HG03039 (cell line): ENCODE measurements around the gene SYNE2.

Source experiments
- ATAC-seq: cut with Tn5 transposase; IDR thresholded peaks from one replicate; pipeline ENCODE4 v1.9.1; 2021; ENCODE audit warnings: mild to moderate bottlenecking, moderate library complexity; ENCODE audit not compliant: unreplicated experiment

Gene SYNE2

DNA sequence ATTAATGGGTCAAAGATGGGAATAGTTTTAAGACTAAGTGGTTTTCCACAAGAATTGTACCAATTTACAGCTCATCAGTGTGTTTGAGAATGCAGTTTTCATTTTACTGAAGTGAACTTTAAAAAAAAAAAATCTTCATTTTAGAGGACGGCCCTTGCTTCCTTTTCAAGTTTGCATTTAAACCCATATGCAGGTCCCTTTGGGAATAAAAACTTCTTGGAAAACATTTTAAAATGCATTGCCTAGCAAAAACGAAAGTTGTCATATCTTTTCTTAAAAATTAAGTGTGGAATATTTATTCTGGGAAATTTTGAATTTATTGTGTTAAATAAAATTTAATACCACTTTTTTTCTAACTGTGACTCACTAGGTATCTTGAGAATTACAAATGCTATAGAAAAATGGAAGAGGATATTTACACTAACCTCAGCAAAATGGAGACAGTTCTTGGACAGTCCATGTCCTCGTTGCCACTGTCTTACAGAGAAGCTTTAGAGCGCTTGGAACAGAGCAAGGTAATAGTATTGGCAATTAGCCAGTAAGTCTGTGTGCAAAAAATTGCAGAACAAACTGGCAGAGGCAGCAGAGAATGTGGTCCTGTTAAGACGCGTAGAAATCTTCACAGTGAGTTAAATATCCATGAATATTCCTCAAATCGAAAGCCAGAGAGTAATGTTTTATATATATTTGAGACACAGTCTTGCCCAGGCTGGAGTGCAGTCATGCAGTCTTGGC is 209.7 kb downstream of the SYNE2 start:
- no peak for ATAC-seq

DNA sequence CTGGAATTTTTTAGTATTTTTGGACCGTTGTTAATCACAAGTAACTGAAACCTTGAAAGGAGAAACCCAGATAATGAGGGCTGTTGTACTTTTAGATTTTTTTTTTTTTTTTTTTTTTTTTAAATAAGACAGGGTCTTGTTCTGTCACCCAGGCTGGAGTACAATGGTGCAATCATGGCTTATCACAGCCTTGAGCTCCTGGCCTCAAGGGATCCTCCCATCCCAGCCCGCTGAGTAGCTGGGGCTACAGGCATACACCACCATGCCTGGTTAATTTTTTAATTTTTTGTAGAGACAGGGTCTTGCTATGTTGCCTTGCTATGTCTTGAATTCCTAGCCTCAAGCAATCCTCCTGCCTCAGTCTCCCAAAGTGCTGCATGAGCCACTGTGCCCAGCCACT is 211.6 kb downstream of the SYNE2 start:
- ATAC-seq, result no peak

DNA sequence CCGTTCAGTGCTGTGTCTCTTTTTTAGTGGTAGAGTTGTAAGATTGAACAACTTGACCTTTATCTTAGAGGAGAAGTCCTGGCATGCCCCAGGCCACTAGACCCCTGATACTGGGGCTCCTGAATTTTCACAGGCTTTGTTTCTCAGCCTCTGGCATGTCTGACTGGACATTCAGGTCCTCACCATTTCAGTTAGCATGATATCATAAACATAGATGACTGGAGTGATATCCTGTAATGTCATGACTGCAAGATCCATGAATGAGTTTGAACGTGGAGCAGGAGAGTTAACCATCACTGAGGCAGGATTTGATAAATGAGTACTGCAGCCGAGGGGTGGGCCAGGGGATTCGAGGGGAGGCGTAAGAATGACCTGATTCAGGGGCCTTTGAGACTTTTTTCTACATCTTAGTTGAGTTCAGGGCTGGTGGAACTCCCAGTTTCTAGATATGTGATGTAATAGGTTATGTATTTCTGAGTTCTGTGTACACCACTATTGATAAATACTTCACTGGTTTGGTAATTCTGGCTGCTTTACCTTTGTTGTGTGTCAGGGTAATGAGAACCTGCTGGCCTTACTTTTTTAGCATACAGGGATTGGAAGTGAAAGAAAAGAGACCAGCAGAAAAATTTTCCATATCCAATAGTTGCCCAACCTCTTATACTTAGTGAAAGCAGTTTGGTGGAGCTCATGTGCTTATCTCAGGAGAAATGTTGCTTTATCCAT is 217.0 kb downstream of the SYNE2 start:
- ATAC-seq, result no peak

DNA sequence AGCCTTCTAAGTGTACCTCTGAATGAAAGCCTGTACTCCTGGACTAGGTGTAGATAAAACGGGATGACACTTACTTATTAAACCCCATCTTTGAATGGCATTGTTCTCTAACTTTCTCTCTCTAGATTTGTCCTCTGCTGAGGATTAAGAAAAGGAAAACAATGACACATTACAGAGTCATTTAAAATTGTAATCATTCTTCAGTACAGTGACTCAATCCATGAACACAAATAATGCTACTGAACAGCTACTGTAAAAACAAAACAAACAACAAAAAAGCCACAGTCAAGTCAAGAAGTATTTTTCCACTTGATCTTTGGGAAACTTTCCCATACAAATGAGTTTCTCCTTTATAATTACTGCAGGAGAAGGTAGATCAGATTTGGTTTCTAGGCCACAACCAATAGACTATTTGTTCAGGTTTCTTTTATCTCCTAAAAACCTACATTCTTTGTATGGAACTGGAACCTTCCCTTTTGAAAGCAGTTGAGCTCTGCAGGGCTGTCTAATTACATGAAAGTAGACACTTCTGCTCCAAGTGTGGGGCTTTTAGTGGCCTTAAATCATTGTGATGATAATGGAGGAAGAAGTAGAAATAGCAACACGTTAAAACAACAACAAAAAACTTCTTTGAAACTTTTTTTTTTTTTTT is 222.3 kb downstream of the SYNE2 start:
- no peak for ATAC-seq

DNA sequence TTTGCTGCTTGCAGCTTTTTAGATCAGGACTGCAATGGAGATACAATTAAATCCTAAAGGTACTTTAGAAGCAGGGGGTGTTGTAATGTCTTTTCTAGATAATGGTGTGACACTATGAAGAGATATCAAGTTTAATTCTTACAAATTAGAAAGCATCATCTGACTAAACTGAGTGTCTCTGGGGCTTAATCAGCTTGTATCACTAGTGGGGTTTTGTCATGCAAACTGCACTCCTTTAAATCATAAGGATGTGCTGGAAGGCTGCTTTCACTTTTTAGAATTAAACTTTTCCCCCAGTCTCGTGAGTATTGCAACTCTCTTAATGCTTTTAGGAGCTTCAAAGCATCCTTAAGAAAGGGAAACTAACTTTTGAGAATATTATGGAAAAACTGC is 222.8 kb downstream of the SYNE2 start:
- ATAC-seq, result no peak

DNA sequence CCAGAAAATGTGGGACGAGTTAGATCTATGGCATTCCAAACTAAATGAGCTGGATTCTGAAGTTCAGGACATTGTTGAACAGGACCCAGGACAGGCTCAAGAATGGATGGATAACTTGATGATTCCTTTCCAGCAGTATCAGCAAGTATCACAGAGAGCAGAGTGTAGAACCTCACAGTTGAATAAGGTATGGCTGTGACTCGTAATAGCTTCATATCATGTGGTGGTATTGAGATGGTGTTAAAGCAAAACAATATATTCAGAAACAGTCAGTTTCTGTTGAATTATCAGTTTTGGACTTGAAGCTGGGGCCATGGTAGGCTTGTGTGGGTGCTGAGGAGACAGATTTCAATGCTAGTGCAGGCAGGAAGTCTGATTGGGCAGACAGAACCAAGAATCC is 227.6 kb downstream of the SYNE2 start:
- ATAC-seq, result no peak

DNA sequence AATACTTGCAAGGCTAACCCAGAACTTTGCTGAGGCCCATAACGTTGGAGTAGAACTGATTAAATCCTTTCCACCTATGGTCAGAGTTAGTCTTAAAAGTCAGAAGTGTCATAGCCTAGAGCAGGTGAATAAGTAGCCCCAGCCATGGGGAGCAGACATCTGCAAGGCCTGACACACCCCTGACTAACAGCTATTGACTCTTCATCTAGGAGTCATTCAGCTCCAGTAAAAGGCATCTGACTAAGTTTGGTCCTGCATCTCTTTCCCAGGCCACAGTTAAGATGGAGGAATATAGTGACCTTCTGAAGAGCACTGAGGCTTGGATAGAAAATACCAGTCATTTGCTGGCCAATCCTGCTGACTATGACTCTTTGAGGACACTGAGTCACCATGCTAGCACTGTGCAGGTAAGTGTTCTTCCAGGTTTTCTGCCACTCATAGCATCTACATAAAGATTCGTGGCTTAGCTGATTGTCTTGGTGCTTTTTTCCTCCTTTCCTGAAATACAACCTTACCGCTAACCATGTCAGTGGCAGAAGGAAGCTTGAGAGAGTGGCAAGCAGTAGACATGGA is 228.5 kb downstream of the SYNE2 start:
- no peak for ATAC-seq

DNA sequence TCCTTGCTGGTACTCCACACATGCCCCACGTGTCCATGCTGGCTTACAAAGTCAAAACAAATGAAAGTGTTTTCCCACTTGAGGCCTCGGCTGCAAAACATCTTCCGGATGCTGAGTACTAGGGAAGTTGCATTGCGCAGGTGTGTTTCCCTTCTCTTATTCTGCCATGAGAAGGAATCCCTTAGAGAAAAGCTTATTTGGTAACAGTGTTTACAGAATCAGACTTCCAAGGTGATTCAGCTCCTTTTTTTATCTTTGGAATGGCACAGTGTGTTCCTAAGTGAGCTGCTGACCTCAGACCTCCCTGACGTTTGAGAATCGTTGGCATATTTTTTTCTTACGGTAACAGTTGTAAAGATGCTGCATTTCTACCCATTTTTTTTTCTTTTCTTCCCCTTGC is 230.0 kb downstream of the SYNE2 start:
- no peak for ATAC-seq

DNA sequence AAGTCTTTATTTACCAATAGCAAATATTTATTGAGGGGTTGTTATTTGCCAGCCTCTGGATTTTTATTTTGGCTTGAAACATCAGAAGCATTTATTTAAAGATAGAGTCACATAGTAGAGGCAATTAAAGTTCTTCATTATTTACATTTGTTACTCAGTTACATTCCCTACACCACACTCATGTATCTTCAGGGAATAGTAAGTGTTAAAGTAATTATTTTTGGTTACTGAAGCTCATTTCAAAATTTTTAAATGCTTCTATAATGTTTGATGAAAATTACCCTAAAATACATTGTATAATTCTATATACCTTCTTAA is 235.8 kb downstream of the SYNE2 start:
- no peak for ATAC-seq

DNA sequence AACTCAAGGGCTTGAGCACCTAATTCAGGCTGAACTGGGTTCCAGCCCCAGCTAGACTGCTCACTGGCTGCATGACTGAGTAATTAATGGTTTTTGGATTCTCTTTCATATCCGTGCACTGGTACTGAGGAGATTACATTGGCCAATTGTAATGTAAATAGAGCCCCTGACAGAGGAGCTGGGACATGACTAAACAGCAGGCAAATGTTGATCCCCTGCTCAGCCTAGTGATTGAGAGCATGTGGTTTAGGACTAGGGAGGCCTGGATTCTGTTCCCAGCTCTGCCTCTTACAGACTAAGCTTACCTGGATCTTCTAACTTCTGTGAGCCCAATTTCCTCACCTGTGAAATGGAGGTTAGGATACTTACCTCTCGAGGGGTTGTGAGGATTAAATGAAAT is 237.1 kb downstream of the SYNE2 start:
- ATAC-seq, result no peak

DNA sequence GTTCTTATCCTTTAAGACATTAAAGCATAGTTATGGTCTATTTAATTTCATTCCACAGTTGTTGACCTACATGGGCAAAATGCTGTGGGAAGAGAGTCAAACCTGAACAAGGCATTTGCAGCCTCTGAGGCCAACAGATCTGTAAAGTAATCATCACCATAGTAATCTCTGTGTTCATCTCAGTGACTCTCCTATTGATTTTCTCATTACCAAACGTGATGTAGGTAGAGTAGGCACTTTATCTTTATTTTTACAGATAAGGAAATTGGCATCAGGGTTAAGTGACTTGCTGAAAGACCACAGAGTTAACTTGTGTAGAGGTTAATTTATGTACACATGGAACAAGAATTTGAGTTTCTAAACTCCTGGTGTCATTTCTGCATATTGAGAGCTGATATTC is 238.4 kb downstream of the SYNE2 start:
- no peak for ATAC-seq

DNA sequence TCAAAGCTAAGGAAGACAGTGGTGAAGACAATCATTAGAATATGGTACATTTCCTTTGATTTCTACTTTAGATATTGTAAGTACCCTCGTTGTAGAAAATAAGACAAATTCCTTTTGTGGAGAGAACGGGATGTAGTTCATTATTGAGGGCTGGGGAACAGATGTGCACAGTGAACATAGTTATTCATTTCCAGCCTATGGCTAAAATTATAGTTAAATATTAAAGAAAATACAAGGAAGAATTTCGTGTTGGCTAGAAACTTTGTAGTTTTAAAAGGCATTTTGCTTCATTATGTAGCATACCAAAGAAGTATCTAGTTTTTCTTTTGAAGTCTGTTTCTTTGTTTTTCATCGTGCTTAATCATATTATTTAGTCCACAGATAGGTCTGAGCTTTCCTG is 239.5 kb downstream of the SYNE2 start:
- ATAC-seq, result no peak

DNA sequence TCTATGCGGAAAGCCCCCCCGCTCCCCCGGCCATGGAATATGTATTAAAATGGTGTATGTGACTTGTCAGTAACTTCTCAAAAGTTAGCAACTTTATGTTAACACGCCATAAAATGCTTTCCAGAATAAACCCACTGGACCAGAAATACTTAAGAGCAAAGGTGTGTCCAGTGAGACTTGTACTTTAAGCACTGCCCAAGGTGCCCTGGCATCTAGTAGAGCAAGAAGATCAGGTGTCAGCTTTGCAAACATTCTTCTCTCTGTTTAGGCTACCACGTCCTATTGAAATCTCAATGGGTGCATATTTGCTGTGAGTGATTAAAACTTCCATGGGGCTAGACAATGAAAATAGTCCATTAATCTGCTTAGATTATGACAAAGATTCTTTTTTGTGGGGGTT is 240.1 kb downstream of the SYNE2 start:
- ATAC-seq, result no peak

DNA sequence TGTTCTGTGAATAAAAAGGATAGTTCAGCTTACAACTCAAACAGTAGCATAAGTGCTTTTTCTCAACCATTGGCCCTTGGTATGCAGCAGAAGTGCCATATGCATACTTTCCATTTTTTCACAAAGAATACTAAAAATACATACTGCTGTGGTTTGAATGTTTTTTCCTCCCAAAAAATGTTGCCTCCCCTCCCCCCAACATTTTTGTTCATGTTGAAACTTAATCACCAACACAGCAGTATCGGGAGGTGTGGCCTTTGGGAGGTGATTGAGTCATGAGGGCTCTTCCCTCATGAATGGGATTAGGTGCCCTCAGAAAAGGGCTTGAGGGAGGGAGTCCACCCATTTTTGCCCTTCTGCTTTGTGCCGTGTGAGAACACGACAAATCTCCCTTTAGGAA is 242.8 kb downstream of the SYNE2 start:
- ATAC-seq, result no peak

DNA sequence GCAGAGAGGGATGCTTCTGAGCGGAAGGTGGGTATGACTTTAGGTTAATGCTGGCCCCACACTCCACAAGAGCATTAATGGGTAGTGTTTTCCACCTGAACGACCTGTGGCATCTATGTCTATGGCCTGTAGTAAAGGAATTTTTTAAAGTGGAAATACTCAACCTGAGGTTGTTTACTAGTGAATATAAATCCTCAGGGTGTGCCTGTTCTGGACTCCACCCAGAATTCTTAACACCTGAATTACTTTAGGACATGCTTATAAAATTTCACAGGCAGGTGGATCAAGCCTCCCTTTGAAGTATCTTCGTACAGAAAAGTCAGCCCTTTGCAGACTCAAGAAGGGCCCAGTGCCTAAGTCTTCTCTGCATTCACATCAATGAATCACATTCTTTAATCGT is 245.3 kb downstream of the SYNE2 start:
- ATAC-seq, result no peak

DNA sequence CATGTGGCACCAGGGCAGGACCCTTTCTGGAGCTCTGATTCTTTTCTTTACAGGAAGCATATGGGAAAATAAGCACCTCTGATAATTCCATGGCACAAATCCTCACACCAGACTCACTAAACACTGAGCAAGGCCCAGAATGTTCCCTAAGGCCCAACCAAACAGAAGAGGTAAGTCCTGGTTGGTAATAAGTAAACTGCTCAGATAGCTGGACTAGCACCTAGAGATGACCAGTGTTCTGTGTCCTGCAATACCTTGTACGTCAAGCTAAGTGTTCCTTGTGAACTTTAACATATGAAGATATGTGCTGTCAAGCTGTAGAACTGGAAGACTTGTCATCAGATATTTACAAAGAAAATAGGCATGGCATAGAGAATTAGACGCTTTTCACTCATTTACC is 254.6 kb downstream of the SYNE2 start:
- ATAC-seq, result no peak

DNA sequence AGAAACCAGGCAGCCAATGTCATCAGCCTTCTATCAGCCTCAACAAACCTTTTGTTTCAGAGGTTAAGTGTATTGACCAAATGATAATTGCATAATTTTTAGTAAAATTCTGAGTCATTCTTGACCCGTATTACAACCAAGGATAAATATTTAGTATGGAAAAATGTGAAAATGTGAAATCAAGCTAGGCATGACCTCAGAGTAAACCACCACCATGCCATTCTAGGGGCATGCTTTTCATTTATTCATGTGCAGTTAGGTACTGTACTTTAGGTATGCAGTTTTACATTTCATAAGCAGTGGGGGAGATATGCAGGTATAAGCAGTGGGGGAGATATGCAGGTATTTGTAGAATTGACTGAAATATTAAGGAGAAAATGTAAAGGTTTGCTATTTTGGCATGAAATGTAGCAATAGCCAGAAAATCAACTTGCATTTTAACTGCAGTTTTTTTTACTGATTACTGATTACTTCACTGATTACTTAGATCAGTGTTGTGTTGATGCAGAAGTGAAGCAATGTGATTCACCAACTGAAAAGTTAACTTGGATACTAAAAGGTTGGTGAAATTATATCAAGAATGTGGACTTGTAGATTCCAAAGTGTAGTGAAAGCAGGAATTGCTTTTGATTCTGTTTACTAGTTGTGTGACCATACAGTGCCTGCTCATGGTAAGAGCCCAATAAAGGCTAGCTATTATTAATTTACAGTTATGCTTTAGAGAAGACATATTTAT is 257.2 kb downstream of the SYNE2 start:
- no peak for ATAC-seq

DNA sequence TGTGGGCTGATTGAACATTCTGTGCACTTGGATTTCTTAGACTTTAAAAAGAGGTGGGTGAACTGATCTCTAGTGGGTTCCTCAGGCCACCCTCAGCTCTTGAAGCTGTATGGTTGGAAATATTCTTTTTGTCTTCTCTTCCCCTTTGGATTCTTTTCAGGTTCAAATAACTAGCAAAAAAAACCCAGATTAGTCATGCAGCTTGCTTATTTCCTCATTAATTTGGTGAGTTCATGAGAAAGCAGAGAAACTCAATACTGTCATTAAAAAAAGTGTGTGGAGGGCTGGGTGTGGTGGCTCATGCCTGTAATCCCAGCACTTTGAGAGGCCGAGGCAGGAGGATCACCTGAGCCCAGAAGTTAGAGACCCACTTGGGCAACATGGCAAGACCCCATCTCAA is 258.0 kb downstream of the SYNE2 start:
- ATAC-seq, result no peak

DNA sequence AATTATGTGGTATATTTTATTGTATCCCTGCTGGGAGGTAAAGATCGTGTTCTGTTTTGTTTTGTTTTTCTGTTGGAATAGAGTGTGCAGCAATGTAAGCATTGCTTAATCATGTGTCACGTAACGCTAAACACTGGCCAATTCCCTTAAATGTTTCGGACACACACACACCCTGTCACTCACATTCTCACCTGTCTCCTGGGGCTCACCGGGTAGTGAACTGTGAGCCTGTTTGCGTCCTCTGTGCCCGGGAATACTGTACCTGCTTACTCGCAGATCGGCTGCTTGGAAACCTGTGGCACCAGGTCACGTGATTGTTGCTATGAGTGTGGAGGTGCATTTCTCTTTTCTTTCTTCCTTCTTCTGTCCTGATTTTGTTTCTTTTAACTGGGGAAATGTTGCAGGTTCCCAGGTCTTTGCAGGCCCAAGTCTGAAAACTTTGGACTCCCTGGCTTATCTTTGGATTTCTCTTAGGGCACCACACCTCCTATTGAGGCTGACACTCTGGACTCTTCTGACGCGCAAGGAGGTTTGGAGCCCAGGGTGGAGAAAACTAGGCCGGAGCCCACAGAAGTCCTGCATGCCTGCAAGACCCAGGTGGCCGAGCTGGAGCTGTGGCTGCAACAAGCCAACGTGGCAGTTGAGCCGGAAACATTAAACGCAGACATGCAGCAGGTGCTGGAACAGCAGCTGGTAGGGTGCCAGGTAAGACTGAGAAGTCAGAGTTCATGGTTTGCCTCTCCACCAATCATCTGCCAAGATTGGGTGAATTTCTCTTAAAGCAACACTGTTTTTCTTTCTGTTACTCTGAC is 260.3 kb downstream of the SYNE2 start:
- ATAC-seq, result no peak

DNA sequence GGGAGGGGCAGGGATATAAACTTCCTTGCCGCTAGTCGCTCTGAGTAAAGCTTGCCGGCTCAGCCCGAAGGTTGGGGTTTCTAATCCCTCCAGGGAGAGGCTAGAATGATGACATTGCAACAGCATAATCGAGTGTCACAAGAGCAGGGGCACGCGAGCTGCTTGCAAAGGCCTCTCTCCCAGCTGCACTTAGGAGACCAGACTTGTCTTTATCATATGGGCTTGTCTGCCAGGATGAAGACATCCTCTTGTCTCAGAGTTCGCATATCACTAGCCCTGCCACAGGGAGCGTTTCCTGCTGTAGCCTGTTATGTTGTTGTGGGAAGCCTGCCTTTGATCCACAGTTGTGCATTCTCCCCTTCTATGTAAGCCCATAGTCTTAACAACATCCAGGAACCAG is 261.4 kb downstream of the SYNE2 start:
- ATAC-seq, result no peak

DNA sequence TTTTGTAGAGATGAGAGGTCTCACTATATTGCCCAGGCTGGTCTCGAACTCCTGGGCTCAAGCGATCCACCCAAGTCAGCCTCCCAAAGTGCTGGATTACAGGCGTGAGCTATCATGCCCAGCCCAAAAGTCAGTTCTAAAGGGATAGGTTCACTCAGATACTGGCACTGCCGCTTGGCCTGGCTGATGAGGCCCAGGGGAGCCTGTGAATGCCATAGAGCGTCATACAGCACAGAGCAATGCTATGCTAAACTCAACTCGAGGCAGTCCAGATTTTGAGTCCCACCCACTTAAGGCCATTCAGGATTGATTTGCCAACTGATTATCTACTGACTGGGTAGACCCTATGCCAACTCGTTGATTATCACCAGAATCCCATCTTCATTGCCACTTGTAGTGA is 262.0 kb downstream of the SYNE2 start:
- ATAC-seq, result no peak
